ENCODE results near the gene ALK.

The ALK gene

DNA sequence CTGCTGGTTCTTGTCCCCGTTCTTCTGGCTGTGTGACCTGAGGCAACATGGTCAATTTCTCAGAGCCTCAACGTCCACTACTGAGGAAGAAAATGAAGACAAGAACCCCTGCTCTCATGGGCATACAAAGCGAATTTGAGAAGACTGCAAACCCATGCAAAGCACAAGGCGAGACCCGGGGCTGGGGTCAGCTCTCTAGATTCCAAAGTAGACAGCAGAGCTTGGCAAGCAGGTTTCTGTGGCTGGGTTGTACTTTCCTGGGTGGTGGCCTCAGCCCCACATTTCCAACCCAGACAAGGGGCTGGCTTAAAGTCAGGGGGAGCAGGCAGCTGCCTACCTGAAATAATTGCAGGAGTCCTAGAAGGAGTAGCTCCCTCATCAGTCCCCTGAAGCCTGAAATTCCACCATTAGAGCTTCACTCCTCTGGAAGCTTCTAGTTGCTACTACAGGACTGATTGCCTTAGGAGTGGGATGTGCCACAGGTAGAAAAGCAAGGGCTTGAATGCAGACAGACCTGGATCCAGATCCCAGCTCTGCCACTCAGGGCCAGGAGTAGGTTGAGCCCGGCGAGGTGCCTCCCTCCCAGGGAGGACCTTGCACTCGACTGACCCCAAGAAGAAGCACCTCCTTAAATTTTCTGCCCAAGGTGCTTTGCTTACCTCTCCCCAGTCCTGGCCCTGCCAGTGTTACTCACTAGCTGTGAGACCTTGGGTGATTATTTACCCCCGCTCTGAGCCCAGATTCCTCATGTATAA lies 678.6 kb downstream of the ALK start:
- DNase-seq (ENCODE audit: extremely low read depth, low read depth), result no peak
- TF ChIP-seq, protein P1, sequence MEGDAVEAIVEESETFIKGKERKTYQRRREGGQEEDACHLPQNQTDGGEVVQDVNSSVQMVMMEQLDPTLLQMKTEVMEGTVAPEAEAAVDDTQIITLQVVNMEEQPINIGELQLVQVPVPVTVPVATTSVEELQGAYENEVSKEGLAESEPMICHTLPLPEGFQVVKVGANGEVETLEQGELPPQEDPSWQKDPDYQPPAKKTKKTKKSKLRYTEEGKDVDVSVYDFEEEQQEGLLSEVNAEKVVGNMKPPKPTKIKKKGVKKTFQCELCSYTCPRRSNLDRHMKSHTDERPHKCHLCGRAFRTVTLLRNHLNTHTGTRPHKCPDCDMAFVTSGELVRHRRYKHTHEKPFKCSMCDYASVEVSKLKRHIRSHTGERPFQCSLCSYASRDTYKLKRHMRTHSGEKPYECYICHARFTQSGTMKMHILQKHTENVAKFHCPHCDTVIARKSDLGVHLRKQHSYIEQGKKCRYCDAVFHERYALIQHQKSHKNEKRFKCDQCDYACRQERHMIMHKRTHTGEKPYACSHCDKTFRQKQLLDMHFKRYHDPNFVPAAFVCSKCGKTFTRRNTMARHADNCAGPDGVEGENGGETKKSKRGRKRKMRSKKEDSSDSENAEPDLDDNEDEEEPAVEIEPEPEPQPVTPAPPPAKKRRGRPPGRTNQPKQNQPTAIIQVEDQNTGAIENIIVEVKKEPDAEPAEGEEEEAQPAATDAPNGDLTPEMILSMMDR (IDR thresholded peaks at IDR 0.05; ENCODE audit: low read depth, low read length), result no peak

- TF ChIP-seq, protein P1 (IDR thresholded peaks at IDR 0.05; ENCODE audit: low read depth, low read length), result no peak
- DNase-seq (ENCODE audit: extremely low read depth, low read depth), result no peak
Observed at GRCh38 chr2:29241955-29242565, 679.3 kb downstream of the ALK start.

- TF ChIP-seq, protein P1 (IDR thresholded peaks at IDR 0.05; ENCODE audit: low read depth, low read length), result no peak
- no peak for DNase-seq (ENCODE audit: extremely low read depth, low read depth)
Observed at GRCh38 chr2:29241341-29241740, 680.0 kb downstream of the ALK start.

DNA sequence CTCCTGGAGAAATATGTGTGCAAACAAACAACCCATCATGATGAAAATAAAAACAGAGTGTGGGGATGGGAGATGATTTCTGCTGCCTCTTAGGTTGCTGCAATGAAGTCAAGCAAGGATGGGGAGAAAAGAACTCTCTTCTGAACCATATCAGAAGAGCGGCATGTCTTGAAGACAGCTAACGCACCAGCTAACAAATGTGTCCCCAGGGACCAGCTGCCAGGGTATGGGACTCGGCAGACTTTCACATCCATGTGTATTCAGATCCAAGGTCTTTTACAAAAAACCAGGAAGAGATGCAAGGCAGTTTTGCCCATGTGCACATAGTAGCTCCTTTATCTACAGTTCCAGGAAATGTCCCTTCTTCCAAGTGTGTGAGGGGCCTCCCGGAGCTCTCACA lies 680.8 kb downstream of the ALK start:
- TF ChIP-seq, protein P1 (IDR thresholded peaks at IDR 0.05; ENCODE audit: low read depth, low read length), result no peak
- DNase-seq (ENCODE audit: extremely low read depth, low read depth), result no peak

DNA sequence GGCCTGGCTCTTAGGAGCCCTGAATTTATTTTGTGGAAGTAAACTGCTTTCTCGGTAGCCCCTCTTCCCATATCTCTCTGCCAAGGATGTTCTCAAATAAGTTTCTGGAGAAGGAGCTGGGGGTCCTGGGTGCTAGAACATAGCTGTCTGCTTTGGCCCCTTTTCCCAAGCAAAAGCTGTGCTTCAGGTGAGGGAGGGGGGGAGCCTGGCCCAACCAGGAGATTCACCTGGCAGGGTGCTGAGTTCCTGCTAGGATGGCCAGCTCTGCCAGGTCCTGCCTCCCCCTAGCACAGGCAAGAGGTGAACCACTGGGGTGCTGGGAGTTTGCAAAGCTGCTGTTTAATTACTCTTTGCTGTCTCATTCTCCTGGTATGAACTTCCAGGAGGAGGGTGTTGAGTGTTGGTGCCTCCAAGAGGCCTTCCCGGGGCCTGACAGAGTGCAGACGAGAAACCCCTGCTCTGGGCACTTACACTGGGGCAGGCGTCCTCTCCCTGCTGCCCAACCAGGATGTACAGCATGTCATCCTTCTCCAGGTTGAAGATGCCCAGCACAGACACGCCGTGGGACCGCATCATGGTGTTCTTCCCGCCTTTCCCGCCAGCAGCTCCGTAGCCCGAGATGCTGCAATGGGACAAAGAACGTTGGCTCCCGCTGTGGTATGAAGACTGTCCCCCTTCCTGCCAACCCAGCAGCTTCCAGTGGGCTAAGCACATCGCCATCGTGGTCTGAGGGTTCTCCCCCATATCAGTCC lies 682.0 kb downstream of the ALK start:
- TF ChIP-seq, protein P1 (IDR thresholded peaks at IDR 0.05; ENCODE audit: low read depth, low read length), result no peak
- no peak for DNase-seq (ENCODE audit: extremely low read depth, low read depth)

DNA sequence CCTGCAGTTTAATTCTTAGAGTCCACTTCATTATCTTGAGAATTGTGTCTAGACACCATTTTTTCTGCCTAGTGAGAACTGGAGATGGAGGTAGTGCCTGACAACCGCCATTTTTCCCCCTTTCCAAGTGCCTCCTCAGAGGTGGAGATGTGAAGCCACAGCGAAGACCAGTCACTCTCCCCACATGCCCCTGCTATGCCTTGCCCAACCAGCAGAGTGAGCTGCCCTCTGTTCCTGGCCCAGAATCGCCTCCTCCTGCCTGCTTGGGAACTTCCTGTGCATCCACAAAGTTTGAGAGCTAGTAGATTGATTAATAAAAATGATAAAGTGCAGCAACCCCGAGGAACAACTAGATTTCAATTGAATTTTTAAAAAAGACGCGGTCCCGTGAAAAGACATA lies 682.9 kb downstream of the ALK start:
- DNase-seq (ENCODE audit: extremely low read depth, low read depth), result no peak
- TF ChIP-seq, protein P1 (IDR thresholded peaks at IDR 0.05; ENCODE audit: low read depth, low read length), result peak; percentile 67

GRCh38 chr2:29236074-29236473 lies 685.3 kb downstream of the ALK start:
- TF ChIP-seq, protein P1 (IDR thresholded peaks at IDR 0.05; ENCODE audit: low read depth, low read length), result no peak
- no peak for DNase-seq (ENCODE audit: extremely low read depth, low read depth)

Measured in AG09319 (cell line).